ENCODE measurements around the gene DEPDC7. TPM values are rescaled to one million over a fixed set of nuclear protein-coding genes. Genes with fewer than 3 reads are reported as not detected.

Gene DEPDC7
- total and polyA plus RNA-seq, 4 donors: 7.1 to 64.8 (median 41.5) TPM

GRCh38 chr11:33025339-33025722, 9.7 kb downstream of the DEPDC7 start:
- Histone ChIP-seq H3K36me3 (ENCODE audit: control insufficient read depth in 4 of 4, insufficient read depth in 3 of 4, low read depth in 1 of 4, low read length in 3 of 4) (peaks cover 1 to 27% (median 15%) of the 10 kb centered on the region in 4 donors), H3K4me3 (ENCODE audit: low read depth in 1 of 3, low read length in 3 of 3) (no peak overlapping the region), H3K4me1 (ENCODE audit: control insufficient read depth in 4 of 4, insufficient read depth in 4 of 4, low read length in 3 of 4) (peaks cover 4 to 29% (median 13%) of the 10 kb centered on the region in 4 donors), H3K9me3 (ENCODE audit: control insufficient read depth in 4 of 4, low read length in 3 of 4) (no peaks in the 10 kb centered on the region), H3K27me3 (ENCODE audit: control insufficient read depth in 4 of 4, insufficient read depth in 4 of 4, low read length in 3 of 4) (no peaks in the 10 kb centered on the region), H3K27ac (ENCODE audit: low read depth in 1 of 2, low read length in 2 of 2) (no peak overlapping the region), H3K9ac (ENCODE audit: low read depth in 1 of 2, low read length in 2 of 2) (no peak overlapping the region)
- 92% methylated on average over 3 of the region's 3 CpGs for WGBS
- no peak for TF ChIP-seq MAX (IDR thresholded peaks at IDR 0.05)
- no peak for TF ChIP-seq YY1 (IDR thresholded peaks at IDR 0.05)
- no peak for TF ChIP-seq FOXA1 (IDR thresholded peaks at IDR 0.05)
- TF ChIP-seq RAD21 (IDR thresholded peaks at IDR 0.05): no peak
- no peak for TF ChIP-seq ATF3 (IDR thresholded peaks at IDR 0.05)
- no peak for TF ChIP-seq JUND (IDR thresholded peaks at IDR 0.05)
- TF ChIP-seq FOXA2 (IDR thresholded peaks at IDR 0.05): no peak
- no peak for TF ChIP-seq SP1 (IDR thresholded peaks at IDR 0.05)
- TF ChIP-seq CTCF (IDR thresholded peaks at IDR 0.05; ENCODE audit: low read depth, low read length, missing input control): no peak
- TF ChIP-seq TAF1 (conservative IDR thresholded peaks at IDR 0.05): no peak
- TF ChIP-seq NR2F2 (IDR thresholded peaks at IDR 0.05): no peak
- TF ChIP-seq REST (IDR thresholded peaks at IDR 0.05): no peak
- no peak for TF ChIP-seq EGR1 (IDR thresholded peaks at IDR 0.05; ENCODE audit: low read depth in 2 of 2)
- TF ChIP-seq HNF4A (conservative IDR thresholded peaks at IDR 0.05): no peak
- TF ChIP-seq GABPA (IDR thresholded peaks at IDR 0.05 in 1 of 2, conservative IDR thresholded peaks at IDR 0.05 in 1 of 2): no peak
- no peak for TF ChIP-seq ZBTB33 (IDR thresholded peaks at IDR 0.05)
- no peak for DNase-seq (ENCODE audit: low spot score)

- no peak for DNase-seq (ENCODE audit: low spot score)
- H3K9me3 ChIP-seq (ENCODE audit: control insufficient read depth in 4 of 4, low read length in 3 of 4): no peaks in the 10 kb centered on the region
- TF ChIP-seq SP1 (IDR thresholded peaks at IDR 0.05) (no peak), EGR1 (IDR thresholded peaks at IDR 0.05; ENCODE audit: low read depth in 2 of 2) (no peak)
- H3K4me3 ChIP-seq (ENCODE audit: low read depth in 1 of 3, low read length in 3 of 3): no peak overlapping the region
- whole genome bisulfite sequencing: 83% methylated on average over 2 of the region's 2 CpGs
- H3K4me1 ChIP-seq (ENCODE audit: control insufficient read depth in 4 of 4, insufficient read depth in 4 of 4, low read length in 3 of 4): peaks cover 0 to 22% (median 6%) of the 10 kb centered on the region in 4 donors
- H3K27ac ChIP-seq (ENCODE audit: low read depth in 1 of 2, low read length in 2 of 2): no peak overlapping the region
- no peaks in the 10 kb centered on the region for H3K27me3 ChIP-seq (ENCODE audit: control insufficient read depth in 4 of 4, insufficient read depth in 4 of 4, low read length in 3 of 4)
- H3K36me3 ChIP-seq (ENCODE audit: control insufficient read depth in 4 of 4, insufficient read depth in 3 of 4, low read depth in 1 of 4, low read length in 3 of 4): peaks cover 3 to 37% (median 27%) of the 10 kb centered on the region in 4 donors
- no peak overlapping the region for H3K9ac ChIP-seq (ENCODE audit: low read depth in 1 of 2, low read length in 2 of 2)
These were observed 11.6 kb downstream of the DEPDC7 start for GRCh38 chr11:33027233-33027632.

All from liver (tissue), 9 donors.